H9 (cell line): ENCODE data around the gene PDE12. TPM values are rescaled to one million over a fixed set of nuclear protein-coding genes. Genes with fewer than 3 reads are reported as not detected.

Source experiments
- DNase-seq: peaks from one replicate; pipeline ENCODE4 v3.0.0-alpha.2; 2017
- H2AFZ ChIP-seq: one replicate; pipeline ENCODE4 v1.6.1; 2013; ENCODE audit warnings: mild to moderate bottlenecking, low read length, control low read depth, moderate library complexity
- H2AK5ac ChIP-seq: 2 replicates; pipeline ENCODE4 v1.6.1; 2013; ENCODE audit warnings: low read length, control low read depth, mixed read lengths; ENCODE audit not compliant: insufficient read length
- H2BK120ac ChIP-seq: one replicate; pipeline ENCODE4 v1.6.1; 2013; ENCODE audit warnings: low read depth, mild to moderate bottlenecking, low read length, control low read depth, inconsistent platforms; ENCODE audit not compliant: poor library complexity, severe bottlenecking
- H2BK12ac ChIP-seq: 2 replicates; pipeline ENCODE4 v1.6.1; 2013; ENCODE audit warnings: low read length, control low read depth, mixed read lengths, low read depth; ENCODE audit not compliant: insufficient read length
- H2BK15ac ChIP-seq: 2 replicates; pipeline ENCODE4 v1.6.1; 2013; ENCODE audit warnings: low read depth, low read length, control low read depth
- H2BK20ac ChIP-seq: one replicate; pipeline ENCODE4 v1.6.1; 2013; ENCODE audit warnings: low read depth, mild to moderate bottlenecking, low read length, control low read depth, inconsistent platforms; ENCODE audit not compliant: poor library complexity, severe bottlenecking
- H2BK5ac ChIP-seq: 2 replicates; pipeline ENCODE4 v1.6.1; 2013; ENCODE audit warnings: low read length, control low read depth, mixed read lengths; ENCODE audit not compliant: insufficient read length
- H3K14ac ChIP-seq: 2 replicates; pipeline ENCODE4 v1.6.1; 2013; ENCODE audit warnings: low read length, control low read depth; ENCODE audit not compliant: insufficient read depth
- H3K18ac ChIP-seq: 2 replicates; pipeline ENCODE4 v1.6.1; 2013; ENCODE audit warnings: low read depth, mild to moderate bottlenecking, mixed read lengths, low read length, control low read depth; ENCODE audit not compliant: insufficient read length
- H3K23ac ChIP-seq: 2 replicates; pipeline ENCODE4 v1.6.1; 2013; ENCODE audit warnings: low read length, control low read depth, mixed read lengths, low read depth; ENCODE audit not compliant: insufficient read length
- H3K23me2 ChIP-seq: 2 replicates; pipeline ENCODE4 v1.6.1; 2013; ENCODE audit warnings: low read depth, mild to moderate bottlenecking, mixed read lengths, low read length, control low read depth; ENCODE audit not compliant: insufficient read length, poor library complexity, severe bottlenecking
- H3K27ac ChIP-seq: 2 replicates; pipeline ENCODE4 v1.5.1; 2013; ENCODE audit warnings: low read length, control low read depth, mixed read lengths, low read depth; ENCODE audit not compliant: insufficient read length
- H3K27me3 ChIP-seq: 2 replicates; pipeline ENCODE4 v1.6.1; 2013; ENCODE audit warnings: low read length, control low read depth, inconsistent platforms; ENCODE audit not compliant: insufficient read depth
- H3K4ac ChIP-seq: 2 replicates; pipeline ENCODE4 v1.6.1; 2013; ENCODE audit warnings: low read depth, mild to moderate bottlenecking, control low read depth, inconsistent platforms, low read length, moderate library complexity
- H3K4me1 ChIP-seq: 2 replicates; pipeline ENCODE4 v1.6.1; 2013; ENCODE audit warnings: low read length, control low read depth, inconsistent platforms; ENCODE audit not compliant: insufficient read depth
- H3K4me2 ChIP-seq: 2 replicates; pipeline ENCODE4 v1.6.1; 2013; ENCODE audit warnings: low read length, control low read depth, mixed read lengths; ENCODE audit not compliant: insufficient read length, insufficient read depth
- H3K56ac ChIP-seq: 2 replicates; pipeline ENCODE4 v1.6.1; 2013; ENCODE audit warnings: low read depth, mild to moderate bottlenecking, mixed read lengths, low read length, control low read depth; ENCODE audit not compliant: insufficient read length
- H3K79me1 ChIP-seq: 2 replicates; pipeline ENCODE4 v1.6.1; 2013; ENCODE audit warnings: low read depth, mild to moderate bottlenecking, moderate library complexity, low read length, control low read depth, inconsistent platforms; ENCODE audit not compliant: insufficient read depth, poor library complexity, severe bottlenecking
- H3K79me2 ChIP-seq: 2 replicates; pipeline ENCODE4 v1.6.1; 2013; ENCODE audit warnings: low read length, control low read depth, inconsistent platforms; ENCODE audit not compliant: insufficient read depth
- H3K9ac ChIP-seq: 2 replicates; pipeline ENCODE4 v1.6.1; 2013; ENCODE audit warnings: low read length, control low read depth, mixed read lengths; ENCODE audit not compliant: insufficient read length; ENCODE audit errors: extremely low read depth
- H3K9me3 ChIP-seq: one replicate; pipeline ENCODE4 v1.6.1; 2013; ENCODE audit warnings: low read depth, low read length, inconsistent platforms; ENCODE audit not compliant: control insufficient read depth
- H3T11ph ChIP-seq: one replicate; pipeline ENCODE4 v1.6.1; 2013; ENCODE audit warnings: mild to moderate bottlenecking, low read length, control low read depth, inconsistent platforms
- H4K20me1 ChIP-seq: one replicate; pipeline ENCODE4 v1.6.1; 2013; ENCODE audit not compliant: control insufficient read depth, insufficient read length, insufficient read depth
- H4K5ac ChIP-seq: 2 replicates; pipeline ENCODE4 v1.6.1; 2013; ENCODE audit warnings: low read depth, mild to moderate bottlenecking, mixed read lengths, low read length, control low read depth; ENCODE audit not compliant: insufficient read length
- H4K8ac ChIP-seq: replicated peaks from 2 replicates; pipeline ENCODE4 v1.6.1; 2013; ENCODE audit warnings: low read length, control low read depth, mixed read lengths, low read depth; ENCODE audit not compliant: insufficient read length
- H4K91ac ChIP-seq: 2 replicates; pipeline ENCODE4 v1.6.1; 2013; ENCODE audit warnings: low read depth, mild to moderate bottlenecking, moderate library complexity, mixed read lengths, low read length, control low read depth; ENCODE audit not compliant: insufficient read length
- H3K27ac Mint-ChIP-seq, 3 experiments: 2 replicates in 2 of 3; 3 replicates in 1 of 3; pipeline ENCODE4 v1.8.0; 2020 to 2021; ENCODE audit warnings: mixed read lengths in 3 of 3, mild to moderate bottlenecking in 1 of 3, moderate library complexity in 1 of 3
- H3K27me3 Mint-ChIP-seq: 2 replicates; pipeline ENCODE4 v1.8.0; 2021; ENCODE audit warnings: low read depth, mild to moderate bottlenecking, moderate library complexity, mixed read lengths
- H3K36me3 Mint-ChIP-seq, 3 experiments: 2 replicates in 2 of 3; 3 replicates in 1 of 3; pipeline ENCODE4 v1.8.0; 2020 to 2021; ENCODE audit warnings: low read depth in 3 of 3, mixed read lengths in 3 of 3; ENCODE audit not compliant: insufficient read depth in 1 of 3
- H3K4me1 Mint-ChIP-seq, 2 experiments: 2 replicates each; pipeline ENCODE4 v1.8.0; 2020; ENCODE audit warnings: mixed read lengths in 2 of 2
- H3K4me3 Mint-ChIP-seq, 2 experiments: 2 replicates in 1 of 2; 3 replicates in 1 of 2; pipeline ENCODE4 v1.8.0; 2020 to 2021; ENCODE audit warnings: mild to moderate bottlenecking in 2 of 2, mixed read lengths in 2 of 2, moderate library complexity in 1 of 2
- H3K9me3 Mint-ChIP-seq, 2 experiments: 2 replicates in 1 of 2; 3 replicates in 1 of 2; pipeline ENCODE4 v1.8.0; 2020; ENCODE audit warnings: mild to moderate bottlenecking in 2 of 2, mixed read lengths in 2 of 2, moderate library complexity in 1 of 2
- WGBS: extraction: QIAGEN DNeasy Blood & Tissue Kit; methylation state at CpG from one replicate; pipeline ENCODE4 v1.1.7; 2013; ENCODE audit warnings: missing lambda C conversion rate, low lambda C conversion rate, mixed read lengths; ENCODE audit not compliant: insufficient read length; ENCODE audit errors: extremely low coverage; 5-methylcytosine and 5-hydroxymethylcytosine counted together
- total RNA-seq: library from RNA; stranded (reverse); gene quantifications from 2 replicates; pipeline ENCODE4 v1.2.1, GENCODE V29; 2021
- TF ChIP-seq, protein P1 (sequence below): fragments of 200-600 bp; sonication (generic); conservative IDR thresholded peaks from 3 replicates; pipeline ENCODE4 v1.8.0; 2021; ENCODE audit warnings: antibody characterized with exemption, mild to moderate bottlenecking

PDE12 gene
- total RNA-seq, 1 experiment from 2014 or later, result 18.9 TPM

- no peaks in the 10 kb centered on the region for H3K23me2 ChIP-seq
- H2BK15ac ChIP-seq, result no peak overlapping the region
- H3K4ac ChIP-seq, result no peak overlapping the region
- H3K4me2 ChIP-seq, result no peak overlapping the region
- H2BK20ac ChIP-seq, result no peak overlapping the region
- no peaks in the 10 kb centered on the region for H3K4me1 ChIP-seq
- no peak overlapping the region for H2BK120ac ChIP-seq
- H3K56ac ChIP-seq, result no peak overlapping the region
- no peak overlapping the region for H4K5ac ChIP-seq
- H3K79me2 ChIP-seq, result no peaks in the 10 kb centered on the region
- H2AK5ac ChIP-seq, result no peak overlapping the region
- DNase-seq, result no peak
- H3K9ac ChIP-seq, result no peak overlapping the region
- H3K4me1 Mint-ChIP-seq, result no peaks in the 10 kb centered on the region
- H4K91ac ChIP-seq, result no peak overlapping the region
- H3K18ac ChIP-seq, result no peak overlapping the region
- no peak overlapping the region for H3K27ac ChIP-seq
- H2BK12ac ChIP-seq, result no peak overlapping the region
- peaks cover 22 to 60% (median 41%) of the 10 kb centered on the region in 3 experiments; a peak in 6 of 7 replicates for H3K36me3 Mint-ChIP-seq
- H3T11ph ChIP-seq, result no peak overlapping the region
- H3K27me3 ChIP-seq, result no peaks in the 10 kb centered on the region
- H4K8ac ChIP-seq, result no peak overlapping the region
- no peak overlapping the region for H3K14ac ChIP-seq
- H4K20me1 ChIP-seq, result no peaks in the 10 kb centered on the region
- H2AFZ ChIP-seq, result no peak overlapping the region
- TF ChIP-seq, protein P1, sequence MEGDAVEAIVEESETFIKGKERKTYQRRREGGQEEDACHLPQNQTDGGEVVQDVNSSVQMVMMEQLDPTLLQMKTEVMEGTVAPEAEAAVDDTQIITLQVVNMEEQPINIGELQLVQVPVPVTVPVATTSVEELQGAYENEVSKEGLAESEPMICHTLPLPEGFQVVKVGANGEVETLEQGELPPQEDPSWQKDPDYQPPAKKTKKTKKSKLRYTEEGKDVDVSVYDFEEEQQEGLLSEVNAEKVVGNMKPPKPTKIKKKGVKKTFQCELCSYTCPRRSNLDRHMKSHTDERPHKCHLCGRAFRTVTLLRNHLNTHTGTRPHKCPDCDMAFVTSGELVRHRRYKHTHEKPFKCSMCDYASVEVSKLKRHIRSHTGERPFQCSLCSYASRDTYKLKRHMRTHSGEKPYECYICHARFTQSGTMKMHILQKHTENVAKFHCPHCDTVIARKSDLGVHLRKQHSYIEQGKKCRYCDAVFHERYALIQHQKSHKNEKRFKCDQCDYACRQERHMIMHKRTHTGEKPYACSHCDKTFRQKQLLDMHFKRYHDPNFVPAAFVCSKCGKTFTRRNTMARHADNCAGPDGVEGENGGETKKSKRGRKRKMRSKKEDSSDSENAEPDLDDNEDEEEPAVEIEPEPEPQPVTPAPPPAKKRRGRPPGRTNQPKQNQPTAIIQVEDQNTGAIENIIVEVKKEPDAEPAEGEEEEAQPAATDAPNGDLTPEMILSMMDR, result no peak
- no peaks in the 10 kb centered on the region for H3K27me3 Mint-ChIP-seq
- no peak overlapping the region for H3K27ac Mint-ChIP-seq
- H3K4me3 Mint-ChIP-seq, result no peak overlapping the region
- no peaks in the 10 kb centered on the region for H3K9me3 ChIP-seq
- no CpG with 5 or more reads among the region's 6 CpGs for WGBS
- H3K79me1 ChIP-seq, result no peaks in the 10 kb centered on the region
- H3K9me3 Mint-ChIP-seq, result no peaks in the 10 kb centered on the region
- no peak overlapping the region for H3K23ac ChIP-seq
- no peak overlapping the region for H2BK5ac ChIP-seq
Measured at GRCh38 chr3:57569859-57570450, 13.9 kb downstream of the PDE12 start.
